Calu3 (cell line): ENCODE measurements around the gene CLRN2. TPM values are rescaled to one million over a fixed set of nuclear protein-coding genes. Genes with fewer than 3 reads are reported as not detected.

ENCODE experiments used
- Bru-seq: library from RNA; stranded (reverse); fragments of 400-500 nt; gene quantifications from one replicate; lab custom pipeline; 2021; lab: Mats Ljungman, UMichigan
- BruChase-seq, 2 experiments: library from RNA; stranded (reverse); fragments of 400-500 nt; gene quantifications; one replicate each; lab custom pipeline; 2021; lab: Mats Ljungman, UMichigan
- BruUV-seq: library from RNA; stranded (reverse); fragments of 400-500 nt; replicated peaks from 2 replicates; lab custom pipeline; 2021; lab: Mats Ljungman, UMichigan
- CTCF ChIA-PET: fragments of 300-600 bp; sonication (Branson Sonifier 250); formaldehyde crosslinking; loops from one replicate; lab custom pipeline; 2022; ENCODE audit warnings: antibody characterized with exemption; lab: Charles Lee
- DNase-seq: peaks from one replicate; pipeline ENCODE4 v3.0.0; 2022
- H3K27ac Mint-ChIP-seq: one replicate; pipeline ENCODE4 v1.8.0; 2022; ENCODE audit warnings: mixed read lengths; ENCODE audit not compliant: unreplicated experiment
- H3K27me3 Mint-ChIP-seq: one replicate; pipeline ENCODE4 v1.8.0; 2022; ENCODE audit warnings: mixed read lengths; ENCODE audit not compliant: unreplicated experiment
- H3K36me3 Mint-ChIP-seq: one replicate; pipeline ENCODE4 v1.8.0; 2022; ENCODE audit warnings: mild to moderate bottlenecking, moderate library complexity, mixed read lengths; ENCODE audit not compliant: insufficient read depth, unreplicated experiment
- H3K4me1 Mint-ChIP-seq: one replicate; pipeline ENCODE4 v1.8.0; 2022; ENCODE audit warnings: mild to moderate bottlenecking, low read depth, mixed read lengths; ENCODE audit not compliant: unreplicated experiment
- H3K4me3 Mint-ChIP-seq: one replicate; pipeline ENCODE4 v1.8.0; 2022; ENCODE audit warnings: mild to moderate bottlenecking, low read depth, moderate library complexity, mixed read lengths; ENCODE audit not compliant: unreplicated experiment
- H3K9me3 Mint-ChIP-seq: one replicate; pipeline ENCODE4 v1.8.0; 2022; ENCODE audit warnings: low read depth, mixed read lengths; ENCODE audit not compliant: unreplicated experiment
- intact Hi-C: fragments of 100-400 bp; cut with micrococcal nuclease; formaldehyde crosslinking; loops from one replicate; pipeline ENCODE4 v1.10.0; 2022; ENCODE audit not compliant: unreplicated experiment
- long read RNA-seq: library from polyadenylated mRNA; stranded (forward); transcript quantifications from one replicate; pipeline ENCODE4 v2.0.0, GENCODE V29; 2022
- total RNA-seq: library from RNA; stranded (reverse); gene quantifications from 2 replicates; pipeline ENCODE4 v1.2.3, GENCODE V29; 2022
- TF ChIP-seq, protein P1 (sequence below): fragments of 200-600 bp; IDR thresholded peaks from one replicate; pipeline ENCODE4 v1.8.0; 2022; ENCODE audit warnings: antibody characterized with exemption; ENCODE audit not compliant: unreplicated experiment

CLRN2 gene, protein sequence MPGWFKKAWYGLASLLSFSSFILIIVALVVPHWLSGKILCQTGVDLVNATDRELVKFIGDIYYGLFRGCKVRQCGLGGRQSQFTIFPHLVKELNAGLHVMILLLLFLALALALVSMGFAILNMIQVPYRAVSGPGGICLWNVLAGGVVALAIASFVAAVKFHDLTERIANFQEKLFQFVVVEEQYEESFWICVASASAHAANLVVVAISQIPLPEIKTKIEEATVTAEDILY
- total RNA-seq (not detected in 2 replicates), Bru-seq, nascent RNA (not detected), BruChase-seq, experiment 1, labeled RNA remaining after a 6-hour chase (not detected), BruChase-seq, experiment 2, labeled RNA remaining after a 2-hour chase (not detected)
- long read RNA-seq, result 0 reads

DNA sequence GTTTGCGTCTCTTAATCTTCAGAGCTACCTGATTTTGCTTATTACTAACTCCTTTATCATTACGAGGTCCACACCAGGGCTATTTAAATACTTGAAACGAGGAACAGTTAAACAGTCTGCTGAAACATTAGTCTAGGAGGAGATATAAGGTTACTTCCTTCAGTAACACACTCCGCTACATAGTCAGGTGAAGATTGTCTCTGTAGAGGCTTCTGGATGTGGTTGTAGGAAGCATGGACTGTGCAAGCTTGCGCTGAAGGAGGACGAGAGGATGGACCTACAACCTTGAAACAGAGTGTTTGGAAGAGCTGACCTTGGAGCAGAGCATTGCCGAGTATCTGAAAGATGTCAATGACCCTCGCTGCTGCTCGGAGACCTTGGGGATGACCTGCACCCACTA is at the start of gene CLRN2:
TSS of gene CLRN2 (plus strand) at position 301 of the 400 bp plus-strand sequence. CDS start 102 bp downstream, outside the sequence.
- TF ChIP-seq, protein P1, sequence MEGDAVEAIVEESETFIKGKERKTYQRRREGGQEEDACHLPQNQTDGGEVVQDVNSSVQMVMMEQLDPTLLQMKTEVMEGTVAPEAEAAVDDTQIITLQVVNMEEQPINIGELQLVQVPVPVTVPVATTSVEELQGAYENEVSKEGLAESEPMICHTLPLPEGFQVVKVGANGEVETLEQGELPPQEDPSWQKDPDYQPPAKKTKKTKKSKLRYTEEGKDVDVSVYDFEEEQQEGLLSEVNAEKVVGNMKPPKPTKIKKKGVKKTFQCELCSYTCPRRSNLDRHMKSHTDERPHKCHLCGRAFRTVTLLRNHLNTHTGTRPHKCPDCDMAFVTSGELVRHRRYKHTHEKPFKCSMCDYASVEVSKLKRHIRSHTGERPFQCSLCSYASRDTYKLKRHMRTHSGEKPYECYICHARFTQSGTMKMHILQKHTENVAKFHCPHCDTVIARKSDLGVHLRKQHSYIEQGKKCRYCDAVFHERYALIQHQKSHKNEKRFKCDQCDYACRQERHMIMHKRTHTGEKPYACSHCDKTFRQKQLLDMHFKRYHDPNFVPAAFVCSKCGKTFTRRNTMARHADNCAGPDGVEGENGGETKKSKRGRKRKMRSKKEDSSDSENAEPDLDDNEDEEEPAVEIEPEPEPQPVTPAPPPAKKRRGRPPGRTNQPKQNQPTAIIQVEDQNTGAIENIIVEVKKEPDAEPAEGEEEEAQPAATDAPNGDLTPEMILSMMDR, result no peak
- Mint-ChIP-seq H3K4me1 (peaks cover 15% of the 10 kb centered on the region), H3K27ac (no peak within 1 kb of the TSS), H3K27me3 (no peaks in the 10 kb centered on the region), H3K36me3 (peaks cover 16% of the 10 kb centered on the region), H3K9me3 (no peaks in the 10 kb centered on the region), H3K4me3 (no peak within 1 kb of the TSS)
- intact Hi-C loops, result no loop called here
- CTCF ChIA-PET, result interaction anchor here (0.6 kb wide), 1 partner anchor 135 kb away, joined by 3 read pairs; no protein-coding TSS in a partner anchor
- no peak for DNase-seq
- no TSS peak for BruUV-seq

DNA sequence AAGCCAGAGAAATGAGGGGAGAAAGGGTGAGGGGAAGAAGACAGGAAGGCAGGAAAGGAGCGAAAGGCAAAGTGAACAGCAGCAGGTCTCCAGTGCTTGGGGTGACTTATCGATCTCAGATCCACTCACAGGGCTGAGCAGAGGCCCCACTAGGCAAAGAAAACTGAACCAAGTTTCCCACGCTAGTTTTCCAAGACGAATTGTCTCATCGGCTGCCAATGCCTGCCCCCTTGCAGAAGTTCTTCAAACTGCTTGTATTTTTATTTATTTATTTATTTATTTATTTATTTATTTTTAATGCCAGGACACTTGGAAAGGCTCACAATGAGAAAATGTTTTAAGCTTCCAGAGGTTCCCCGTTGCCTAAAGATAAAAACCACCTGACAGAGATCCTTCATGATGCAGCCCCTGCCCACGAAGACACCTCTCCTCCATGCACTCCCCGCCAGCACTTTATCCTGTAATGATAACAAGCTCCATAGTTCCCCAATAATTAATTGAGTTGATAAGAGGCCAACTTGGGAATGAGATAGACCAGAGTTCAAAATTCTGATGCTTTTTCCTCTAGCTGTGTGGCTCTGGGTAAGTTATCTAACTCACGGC is 46.2 kb upstream of the CLRN2 start:
- Mint-ChIP-seq H3K27me3 (no peaks in the 10 kb centered on the region), H3K4me1 (no peaks in the 10 kb centered on the region), H3K4me3 (no peak overlapping the region), H3K9me3 (no peaks in the 10 kb centered on the region), H3K27ac (no peak overlapping the region), H3K36me3 (no peaks in the 10 kb centered on the region)
- peak; percentile 4 for DNase-seq
- intact Hi-C loops, result loop anchor here (5.0 kb wide), 1 partner anchor 1176 kb away; no protein-coding TSS in a partner anchor
- CTCF ChIA-PET, result no interaction called here
- TF ChIP-seq, protein P1, result no peak
- no TSS peak for BruUV-seq

DNA sequence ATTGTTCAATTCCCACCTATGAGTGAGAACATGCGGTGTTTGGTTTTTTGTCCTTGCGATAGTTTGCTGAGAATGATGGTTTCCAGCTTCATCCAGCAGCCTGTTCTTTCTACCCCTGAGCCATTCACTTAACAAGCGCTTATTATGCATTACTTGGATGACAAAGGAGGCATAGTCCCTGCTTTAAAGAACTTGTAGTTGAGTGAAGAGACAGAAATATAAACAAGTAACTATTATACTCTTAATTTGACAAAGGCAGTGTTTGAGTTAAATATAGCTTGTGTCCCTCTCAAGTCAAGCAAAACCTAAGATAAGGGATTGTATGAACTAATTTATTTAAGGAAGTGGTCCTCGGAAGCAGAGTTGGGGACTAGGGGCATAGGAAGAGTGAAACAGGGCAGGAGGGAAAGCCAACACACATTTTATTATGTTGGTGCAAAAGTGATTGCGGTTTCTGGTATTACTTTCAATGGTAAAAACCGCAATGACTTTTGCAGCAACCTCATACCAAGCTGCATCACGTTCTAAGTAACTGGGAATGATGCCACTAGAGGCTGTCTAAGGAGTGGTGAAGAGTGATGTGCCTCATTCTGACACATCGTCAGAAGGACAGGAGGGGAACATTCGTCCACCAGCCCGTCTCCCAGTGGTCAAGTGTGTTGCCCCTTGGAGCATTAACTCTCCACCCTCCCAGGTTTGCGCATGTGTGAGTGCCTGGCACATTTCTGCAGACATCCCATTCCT is 44.9 kb upstream of the CLRN2 start:
- intact Hi-C loops, result loop anchor here (5.0 kb wide), 2 partner anchors 123 to 1178 kb away; no protein-coding TSS in a partner anchor
- H3K27ac Mint-ChIP-seq, result no peak overlapping the region
- no peaks in the 10 kb centered on the region for H3K36me3 Mint-ChIP-seq
- DNase-seq, result no peak
- TF ChIP-seq, protein P1, result no peak
- CTCF ChIA-PET, result no interaction called here
- BruUV-seq, result no TSS peak
- no peaks in the 10 kb centered on the region for H3K4me1 Mint-ChIP-seq
- no peaks in the 10 kb centered on the region for H3K9me3 Mint-ChIP-seq
- no peaks in the 10 kb centered on the region for H3K27me3 Mint-ChIP-seq
- H3K4me3 Mint-ChIP-seq, result no peak overlapping the region

DNA sequence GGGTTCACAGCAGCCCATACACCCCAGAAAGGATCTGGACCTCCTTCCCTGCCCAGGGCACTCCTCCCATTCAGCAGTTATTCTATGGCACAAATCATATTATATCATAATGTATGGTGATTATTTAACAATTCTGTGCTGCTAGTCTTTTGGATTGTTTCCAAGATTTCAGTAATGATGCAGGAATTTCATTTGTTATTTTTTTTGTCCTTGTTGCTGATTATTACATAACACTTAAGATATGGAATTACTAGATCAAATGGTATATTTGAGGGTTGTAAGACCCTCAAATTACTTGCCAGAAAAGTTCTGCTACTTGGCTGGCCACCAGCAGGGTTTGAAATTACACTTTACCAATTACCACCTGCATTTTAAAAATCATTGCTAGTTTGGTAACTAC is 39.5 kb upstream of the CLRN2 start:
- intact Hi-C loops, result no loop called here
- BruUV-seq, result no TSS peak
- Mint-ChIP-seq H3K27me3 (no peaks in the 10 kb centered on the region), H3K36me3 (no peaks in the 10 kb centered on the region), H3K27ac (no peak overlapping the region), H3K9me3 (no peaks in the 10 kb centered on the region), H3K4me1 (no peaks in the 10 kb centered on the region), H3K4me3 (no peak overlapping the region)
- no peak for DNase-seq
- TF ChIP-seq, protein P1, result no peak
- CTCF ChIA-PET, result no interaction called here
